Measurements from ENCODE around the gene PDE4B. TPM values are rescaled to one million over a fixed set of nuclear protein-coding genes. Genes with fewer than 3 reads are reported as not detected.

PDE4B gene
- total RNA-seq, 1 experiment from 2014 or later: 1.8 TPM

DNA sequence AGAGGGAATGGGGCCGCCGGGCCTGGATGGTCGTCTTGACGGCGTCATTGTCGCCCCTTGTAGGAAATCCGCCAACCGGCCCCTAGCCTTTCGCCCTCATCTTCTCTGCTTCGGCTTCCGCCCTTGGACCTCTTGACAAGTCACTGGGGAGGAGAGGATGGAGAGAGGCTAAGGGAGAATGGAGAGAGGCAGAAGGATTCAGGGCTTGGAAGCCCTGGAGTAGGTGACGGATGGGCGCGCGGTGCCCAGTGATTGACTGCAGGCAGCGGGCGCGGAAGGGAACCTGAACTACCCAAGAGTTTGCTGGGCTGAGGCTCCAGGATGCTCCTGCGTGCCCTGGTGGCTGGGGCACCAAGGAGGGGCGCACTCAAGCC, 651 bp downstream of the PDE4B start:
- Histone ChIP-seq H3K36me3 (no peaks in the 10 kb centered on the region), H3K27me3 (no peaks in the 10 kb centered on the region), H3K4me3 (peak overlapping the region; percentile 53), H3K9me3 (no peaks in the 10 kb centered on the region; the same call in 1 of the 2 replicates)
- DNase-seq: no peak

GRCh38 chr1:65795311-65795710, 2.6 kb downstream of the PDE4B start:
- no peaks in the 10 kb centered on the region for H3K9me3 ChIP-seq
- no peak overlapping the region for H3K4me3 ChIP-seq
- no peaks in the 10 kb centered on the region for H3K27me3 ChIP-seq
- no peak for DNase-seq
- no peaks in the 10 kb centered on the region for H3K36me3 ChIP-seq

DNA sequence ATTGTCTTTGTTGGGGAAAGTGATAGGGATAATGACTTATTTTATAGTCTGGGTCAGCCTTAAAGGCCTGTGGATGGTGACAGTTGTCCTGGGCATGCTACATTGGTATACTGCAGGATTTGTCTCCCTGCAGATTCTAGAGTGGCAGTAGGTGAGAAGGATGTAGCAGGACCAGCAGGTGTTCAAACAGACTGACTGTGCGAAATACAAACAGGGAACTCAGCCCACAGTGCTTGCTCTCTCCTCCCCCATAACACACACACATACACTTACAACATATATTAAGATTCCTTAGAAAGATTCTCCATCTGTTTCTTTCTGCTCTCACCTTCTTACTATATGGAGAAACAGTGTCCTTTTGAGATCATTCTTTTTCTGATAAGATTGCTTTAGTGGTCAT, 6.9 kb downstream of the PDE4B start:
- H3K36me3 ChIP-seq: no peaks in the 10 kb centered on the region
- no peak for DNase-seq
- no peaks in the 10 kb centered on the region for H3K27me3 ChIP-seq
- no peaks in the 10 kb centered on the region for H3K9me3 ChIP-seq
- H3K4me3 ChIP-seq: no peak overlapping the region

GRCh38 chr1:65804584-65804983, 11.9 kb downstream of the PDE4B start:
- no peak overlapping the region for H3K4me3 ChIP-seq
- DNase-seq: no peak
- no peaks in the 10 kb centered on the region for H3K27me3 ChIP-seq
- no peaks in the 10 kb centered on the region for H3K36me3 ChIP-seq
- no peaks in the 10 kb centered on the region for H3K9me3 ChIP-seq

- peak; percentile 84 for DNase-seq
- H3K27me3 ChIP-seq: no peaks in the 10 kb centered on the region
- no peaks in the 10 kb centered on the region for H3K9me3 ChIP-seq
- H3K4me3 ChIP-seq: peak overlapping the region; percentile 9; the same call in 1 of the 2 replicates
- H3K36me3 ChIP-seq: no peaks in the 10 kb centered on the region
Observed at GRCh38 chr1:65812065-65812464, 19.4 kb downstream of the PDE4B start.

GRCh38 chr1:65813956-65814355, 21.3 kb downstream of the PDE4B start:
- DNase-seq: peak; percentile 85
- Histone ChIP-seq H3K9me3 (no peaks in the 10 kb centered on the region), H3K4me3 (no peak overlapping the region), H3K36me3 (no peaks in the 10 kb centered on the region), H3K27me3 (no peaks in the 10 kb centered on the region)

DNA sequence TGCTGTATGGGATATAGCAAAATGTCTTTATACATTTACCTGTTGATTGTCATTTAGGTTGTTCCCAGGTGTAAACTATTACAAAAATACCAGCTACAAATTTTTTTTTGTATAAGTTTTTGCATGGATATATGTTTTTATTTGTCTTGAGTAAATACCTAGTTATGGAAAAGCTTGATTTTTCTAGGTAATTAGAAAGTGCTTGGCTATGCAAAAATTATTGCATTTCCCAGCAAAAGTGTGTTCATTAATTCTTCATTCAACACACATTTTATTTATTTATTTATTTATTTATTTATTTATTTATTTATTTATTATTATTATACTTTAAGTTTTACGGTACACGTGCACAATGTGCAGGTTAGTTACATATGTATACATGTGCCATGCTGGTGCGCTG, 22.1 kb downstream of the PDE4B start:
- H3K9me3 ChIP-seq: no peaks in the 10 kb centered on the region
- H3K27me3 ChIP-seq: no peaks in the 10 kb centered on the region
- DNase-seq: no peak
- H3K4me3 ChIP-seq: no peak overlapping the region
- H3K36me3 ChIP-seq: no peaks in the 10 kb centered on the region

DNA sequence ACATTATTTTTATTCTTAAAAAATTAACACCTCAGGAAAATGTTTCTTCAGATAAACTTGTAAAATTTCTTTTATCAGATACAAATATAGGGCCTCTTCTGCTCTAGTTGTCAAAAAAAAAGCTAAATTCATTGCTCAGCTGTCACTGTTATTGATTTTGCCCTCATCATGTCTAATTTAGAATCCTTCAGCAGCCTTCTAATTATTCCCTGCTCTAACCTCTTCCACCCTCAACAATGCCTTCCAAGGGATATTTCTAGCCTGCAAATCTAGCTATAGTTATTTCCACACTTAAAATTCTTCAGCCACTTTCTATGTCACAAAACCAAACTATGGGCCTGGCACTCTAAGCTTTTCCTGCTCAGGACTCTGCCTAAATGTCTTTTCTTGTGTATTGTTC, 25.2 kb downstream of the PDE4B start:
- Histone ChIP-seq H3K36me3 (no peaks in the 10 kb centered on the region), H3K9me3 (no peaks in the 10 kb centered on the region), H3K27me3 (no peaks in the 10 kb centered on the region), H3K4me3 (no peak overlapping the region)
- DNase-seq: no peak

DNA sequence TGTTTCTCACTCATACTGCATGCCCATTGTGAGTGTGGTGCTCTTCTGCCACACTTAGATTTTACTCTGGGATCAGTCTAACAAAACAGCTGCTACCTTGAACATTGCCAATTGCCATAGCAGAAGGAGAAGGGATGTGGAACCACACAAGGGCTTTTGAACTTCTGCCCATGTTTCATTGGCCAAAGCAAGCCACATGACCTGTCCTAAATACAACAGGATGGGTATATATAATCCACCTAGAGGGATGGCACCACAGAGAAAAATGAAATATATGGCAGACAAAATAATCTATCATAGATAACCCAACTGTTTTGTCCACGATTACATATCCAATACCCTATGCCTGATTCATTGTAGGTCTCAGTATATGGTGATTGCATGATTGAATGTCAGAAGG, 26.3 kb downstream of the PDE4B start:
- no peaks in the 10 kb centered on the region for H3K27me3 ChIP-seq
- no peak for DNase-seq
- no peaks in the 10 kb centered on the region for H3K36me3 ChIP-seq
- no peaks in the 10 kb centered on the region for H3K9me3 ChIP-seq
- no peak overlapping the region for H3K4me3 ChIP-seq

- Histone ChIP-seq H3K4me3 (no peak overlapping the region), H3K27me3 (no peaks in the 10 kb centered on the region), H3K36me3 (no peaks in the 10 kb centered on the region), H3K9me3 (no peaks in the 10 kb centered on the region)
- DNase-seq: peak; percentile 75
Observed at GRCh38 chr1:65820983-65821382, 28.3 kb downstream of the PDE4B start.

DNA sequence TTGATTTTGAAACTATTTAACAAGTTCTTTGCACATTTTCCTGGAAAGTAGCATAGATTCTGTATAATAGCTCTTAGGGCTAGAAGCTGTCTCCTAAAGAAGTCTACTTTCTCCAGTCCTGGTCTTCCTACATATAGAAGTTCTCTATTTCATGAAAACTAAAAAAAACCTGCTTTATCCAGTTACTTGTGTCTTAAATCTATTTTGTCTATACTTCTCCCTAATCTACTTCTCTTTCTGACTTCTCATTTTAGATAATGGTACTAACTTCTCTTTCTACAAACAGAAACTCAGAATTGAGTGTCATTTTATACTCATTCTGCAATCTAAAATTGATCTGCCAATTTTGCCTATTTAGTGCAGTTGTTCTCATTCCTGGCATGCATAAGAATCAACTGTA, 28.7 kb downstream of the PDE4B start:
- H3K27me3 ChIP-seq: no peaks in the 10 kb centered on the region
- H3K4me3 ChIP-seq: no peak overlapping the region
- H3K36me3 ChIP-seq: no peaks in the 10 kb centered on the region
- H3K9me3 ChIP-seq: no peaks in the 10 kb centered on the region
- DNase-seq: no peak

GRCh38 chr1:65824103-65824502, 31.4 kb downstream of the PDE4B start:
- Histone ChIP-seq H3K9me3 (no peaks in the 10 kb centered on the region), H3K27me3 (no peaks in the 10 kb centered on the region), H3K4me3 (no peak overlapping the region), H3K36me3 (no peaks in the 10 kb centered on the region)
- no peak for DNase-seq

- no peak for DNase-seq
- H3K9me3 ChIP-seq: no peaks in the 10 kb centered on the region
Observed at GRCh38 chr1:65825741-65826140, 33.0 kb downstream of the PDE4B start.

DNA sequence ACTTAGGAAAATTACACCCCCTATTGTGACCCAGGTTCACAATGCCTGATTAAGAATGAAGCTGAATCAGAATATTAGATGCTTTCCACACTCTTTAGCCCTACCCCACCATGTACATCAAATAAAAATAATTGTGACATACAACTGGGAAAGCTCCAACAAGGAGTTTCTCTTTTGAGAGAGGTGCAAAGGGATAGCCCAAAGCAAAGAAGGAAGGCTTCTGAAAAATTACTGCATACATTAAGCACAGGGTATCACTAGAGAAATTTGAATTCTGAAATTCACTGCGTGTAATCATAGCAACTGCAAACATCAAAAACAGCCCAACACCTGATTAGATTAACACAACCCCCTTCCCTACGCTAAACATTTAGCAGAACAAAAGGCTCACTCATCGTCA, 34.1 kb downstream of the PDE4B start:
- Histone ChIP-seq H3K4me3 (no peak overlapping the region), H3K27me3 (no peaks in the 10 kb centered on the region), H3K9me3 (no peaks in the 10 kb centered on the region), H3K36me3 (no peaks in the 10 kb centered on the region)
- DNase-seq: no peak

More at GRCh38 chr1:65825741-65826140, 33.0 kb downstream of the PDE4B start:
- no peak overlapping the region for H3K4me3 ChIP-seq
- H3K36me3 ChIP-seq: no peaks in the 10 kb centered on the region
- H3K27me3 ChIP-seq: no peaks in the 10 kb centered on the region

GRCh38 chr1:65827346-65827745, 34.7 kb downstream of the PDE4B start:
- Histone ChIP-seq H3K4me3 (no peak overlapping the region), H3K36me3 (no peaks in the 10 kb centered on the region), H3K9me3 (no peaks in the 10 kb centered on the region), H3K27me3 (no peaks in the 10 kb centered on the region)
- DNase-seq: no peak

GRCh38 chr1:65830306-65830705, 37.6 kb downstream of the PDE4B start:
- H3K9me3 ChIP-seq: no peaks in the 10 kb centered on the region
- no peaks in the 10 kb centered on the region for H3K36me3 ChIP-seq
- no peaks in the 10 kb centered on the region for H3K27me3 ChIP-seq
- no peak for DNase-seq
- no peak overlapping the region for H3K4me3 ChIP-seq

- Histone ChIP-seq H3K9me3 (no peaks in the 10 kb centered on the region), H3K36me3 (no peaks in the 10 kb centered on the region), H3K27me3 (no peaks in the 10 kb centered on the region), H3K4me3 (no peak overlapping the region)
- DNase-seq: peak; percentile 5
Observed at GRCh38 chr1:65832296-65832695, 39.6 kb downstream of the PDE4B start.

DNA sequence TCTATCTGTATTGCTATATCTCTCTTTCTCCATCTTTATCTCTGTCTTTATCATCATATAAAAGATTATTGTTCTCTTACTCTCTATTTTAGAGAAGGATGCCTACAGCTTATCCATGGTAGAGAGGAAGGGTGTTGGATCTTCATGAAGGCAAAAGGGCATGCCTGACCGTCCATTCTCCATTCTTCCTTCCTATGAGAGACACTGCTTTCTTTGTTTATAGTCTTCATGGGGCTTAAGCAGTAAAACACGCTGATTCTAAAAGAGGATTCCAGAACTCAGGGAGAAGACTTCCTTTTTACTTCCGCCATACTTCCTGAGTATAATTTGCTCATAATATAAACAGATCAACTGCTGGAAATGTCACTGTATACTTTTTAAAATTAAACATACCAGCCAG, 44.0 kb downstream of the PDE4B start:
- no peaks in the 10 kb centered on the region for H3K27me3 ChIP-seq
- no peak overlapping the region for H3K4me3 ChIP-seq
- H3K9me3 ChIP-seq: no peaks in the 10 kb centered on the region
- no peak for DNase-seq
- H3K36me3 ChIP-seq: no peaks in the 10 kb centered on the region

DNA sequence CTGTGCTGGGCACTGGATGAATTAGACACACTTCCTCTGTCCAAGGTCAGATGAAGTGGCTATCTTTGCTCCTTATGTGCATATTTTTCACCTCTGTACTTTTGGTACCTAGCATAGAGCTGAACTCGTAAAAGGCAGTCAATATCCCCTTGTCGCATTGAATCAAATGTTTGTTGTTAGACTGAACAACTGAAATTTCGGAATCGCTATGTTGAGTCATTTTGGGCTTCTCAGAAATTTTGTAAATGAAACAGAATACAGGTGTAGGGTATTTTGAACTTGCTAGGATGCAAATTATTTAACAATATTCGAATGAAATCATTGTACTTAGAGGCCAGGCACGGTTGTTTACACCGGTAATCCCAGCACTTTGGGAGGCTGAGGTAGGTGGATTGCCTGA, 48.0 kb downstream of the PDE4B start:
- Histone ChIP-seq H3K9me3 (no peaks in the 10 kb centered on the region), H3K4me3 (no peak overlapping the region), H3K27me3 (no peaks in the 10 kb centered on the region), H3K36me3 (no peaks in the 10 kb centered on the region)
- DNase-seq: no peak

All from MG63 (cell line).